GM21390 (cell line): ENCODE data around the gene DENND2A.
"Not testable (repeated sequence)": the region's sequence is repeated elsewhere in the genome, so short reads cannot be mapped to it uniquely, and the experiment has no call there.

ENCODE experiments used
- ATAC-seq: cut with Tn5 transposase; IDR thresholded peaks from one replicate; pipeline ENCODE4 v1.9.1; 2021; ENCODE audit not compliant: unreplicated experiment

DENND2A gene

GRCh38 chr7:140619915-140620510, 20.6 kb downstream of the DENND2A start:
- ATAC-seq = not testable (repeated sequence)

- no peak for ATAC-seq
Observed at GRCh38 chr7:140619176-140619575, 21.4 kb downstream of the DENND2A start.

GRCh38 chr7:140618306-140618705, 22.3 kb downstream of the DENND2A start:
- no peak for ATAC-seq

GRCh38 chr7:140617081-140617480, 23.5 kb downstream of the DENND2A start:
- no peak for ATAC-seq

- no peak for ATAC-seq
Observed at GRCh38 chr7:140616328-140616727, 24.3 kb downstream of the DENND2A start.

- no peak for ATAC-seq
Observed at GRCh38 chr7:140611641-140612040, 29.0 kb downstream of the DENND2A start.

GRCh38 chr7:140610204-140611165, 30.1 kb downstream of the DENND2A start:
- ATAC-seq = no peak

GRCh38 chr7:140609646-140610045, 31.0 kb downstream of the DENND2A start:
- ATAC-seq = no peak

GRCh38 chr7:140607441-140607989, 33.1 kb downstream of the DENND2A start:
- ATAC-seq = no peak

GRCh38 chr7:140605337-140605736, 35.3 kb downstream of the DENND2A start:
- no peak for ATAC-seq

GRCh38 chr7:140604760-140605159, 35.9 kb downstream of the DENND2A start:
- no peak for ATAC-seq

GRCh38 chr7:140604076-140604475, 36.5 kb downstream of the DENND2A start:
- no peak for ATAC-seq

GRCh38 chr7:140601566-140602174, 38.9 kb downstream of the DENND2A start:
- no peak for ATAC-seq

- ATAC-seq = no peak
Observed at GRCh38 chr7:140600341-140600740, 40.3 kb downstream of the DENND2A start.

- no peak for ATAC-seq
Observed at GRCh38 chr7:140597428-140597949, 43.1 kb downstream of the DENND2A start.

- no peak for ATAC-seq
Observed at GRCh38 chr7:140596519-140597427, 43.8 kb downstream of the DENND2A start.

- no peak for ATAC-seq
Observed at GRCh38 chr7:140595468-140596092, 45.0 kb downstream of the DENND2A start.

GRCh38 chr7:140594131-140594691, 46.4 kb downstream of the DENND2A start:
- ATAC-seq = no peak

- no peak for ATAC-seq
Observed at GRCh38 chr7:140593672-140593982, 47.0 kb downstream of the DENND2A start.
